ENCODE data around the gene PDZD2.

DNA sequence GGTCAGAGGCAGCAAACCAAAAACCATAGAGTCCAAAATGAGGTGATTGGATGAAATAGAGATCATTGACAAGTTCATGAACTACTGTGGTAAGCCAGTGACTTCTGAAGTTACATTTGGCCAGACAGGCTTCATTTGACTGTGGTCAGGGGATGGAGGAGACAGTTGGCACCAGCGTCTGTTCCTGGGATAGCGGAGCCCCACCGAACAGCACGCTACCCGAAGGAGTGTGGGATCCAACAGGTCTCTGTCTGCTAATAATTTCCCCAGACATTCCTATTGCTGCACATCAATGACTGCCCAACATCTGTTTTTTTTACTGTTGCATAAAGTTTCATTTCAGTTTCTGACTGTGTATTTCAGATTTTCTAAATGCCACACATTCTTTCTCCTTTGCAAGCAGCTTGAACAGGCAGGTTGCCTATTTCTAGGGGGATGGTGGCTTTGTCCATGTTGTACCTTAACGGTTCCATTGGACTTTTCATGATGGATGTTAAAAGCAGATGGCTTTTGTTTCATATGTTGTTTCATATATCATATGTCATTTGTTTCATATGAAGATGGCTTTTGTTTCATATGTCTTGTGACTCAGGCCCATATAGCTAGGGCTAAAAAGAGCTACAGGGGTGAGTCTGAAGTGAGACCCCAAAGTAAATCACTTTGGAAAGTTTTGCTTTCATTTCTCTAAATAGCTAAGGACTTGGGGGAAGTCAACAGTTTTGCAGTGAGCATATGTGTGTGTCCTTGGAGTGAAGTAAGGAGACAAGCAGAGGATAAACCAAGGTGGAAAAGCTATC lies 354.4 kb downstream of the PDZD2 start:
- TF ChIP-seq EZH2 (IDR thresholded peaks at IDR 0.05; ENCODE audit: borderline replicate concordance, low read depth, low read length, poor library complexity, severe bottlenecking), result no peak
- TF ChIP-seq, protein P1, sequence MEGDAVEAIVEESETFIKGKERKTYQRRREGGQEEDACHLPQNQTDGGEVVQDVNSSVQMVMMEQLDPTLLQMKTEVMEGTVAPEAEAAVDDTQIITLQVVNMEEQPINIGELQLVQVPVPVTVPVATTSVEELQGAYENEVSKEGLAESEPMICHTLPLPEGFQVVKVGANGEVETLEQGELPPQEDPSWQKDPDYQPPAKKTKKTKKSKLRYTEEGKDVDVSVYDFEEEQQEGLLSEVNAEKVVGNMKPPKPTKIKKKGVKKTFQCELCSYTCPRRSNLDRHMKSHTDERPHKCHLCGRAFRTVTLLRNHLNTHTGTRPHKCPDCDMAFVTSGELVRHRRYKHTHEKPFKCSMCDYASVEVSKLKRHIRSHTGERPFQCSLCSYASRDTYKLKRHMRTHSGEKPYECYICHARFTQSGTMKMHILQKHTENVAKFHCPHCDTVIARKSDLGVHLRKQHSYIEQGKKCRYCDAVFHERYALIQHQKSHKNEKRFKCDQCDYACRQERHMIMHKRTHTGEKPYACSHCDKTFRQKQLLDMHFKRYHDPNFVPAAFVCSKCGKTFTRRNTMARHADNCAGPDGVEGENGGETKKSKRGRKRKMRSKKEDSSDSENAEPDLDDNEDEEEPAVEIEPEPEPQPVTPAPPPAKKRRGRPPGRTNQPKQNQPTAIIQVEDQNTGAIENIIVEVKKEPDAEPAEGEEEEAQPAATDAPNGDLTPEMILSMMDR (conservative IDR thresholded peaks at IDR 0.05; ENCODE audit: low read depth, low read length), result no peak
